GM19467 (cell line): ENCODE results near the gene OR1A2.
"Not testable (repeated sequence)": the region's sequence is repeated elsewhere in the genome, so short reads cannot be mapped to it uniquely, and the experiment has no call there.

ENCODE experiments used
- ATAC-seq: cut with Tn5 transposase; IDR thresholded peaks from one replicate; pipeline ENCODE4 v1.9.1; 2021; ENCODE audit warnings: mild to moderate bottlenecking, moderate library complexity; ENCODE audit not compliant: unreplicated experiment

OR1A2 gene

GRCh38 chr17:3197219-3197618 lies at the start of gene OR1A2:
Gene OR1A2, plus strand, starts transcription at chr17:3197519. Its CDS starts 0 bp downstream, at chr17:3197519.
- ATAC-seq: no peak

- no peak for ATAC-seq
Measured at GRCh38 chr17:3157218-3157617, 40.1 kb upstream of the OR1A2 start.

- ATAC-seq: no peak
Measured at GRCh38 chr17:3167574-3167973, 29.7 kb upstream of the OR1A2 start.

- no peak for ATAC-seq
Measured at GRCh38 chr17:3189961-3190360, 7.4 kb upstream of the OR1A2 start.

- no peak for ATAC-seq
Measured at GRCh38 chr17:3207367-3207766, 10.0 kb downstream of the OR1A2 start, which contains the start of gene OR1A1. Gene OR1A1, plus strand, starts transcription at chr17:3207667. Its CDS starts 7,954 bp downstream, at chr17:3215621.

- ATAC-seq: no peak
Measured at GRCh38 chr17:3208484-3208883, 11.2 kb downstream of the OR1A2 start.

GRCh38 chr17:3213001-3213400 lies 15.7 kb downstream of the OR1A2 start:
- no peak for ATAC-seq

GRCh38 chr17:3213587-3213986 lies 16.3 kb downstream of the OR1A2 start:
- no peak for ATAC-seq

- not testable (repeated sequence) for ATAC-seq
Measured at GRCh38 chr17:3219978-3220377, 22.7 kb downstream of the OR1A2 start.

GRCh38 chr17:3221850-3222249 lies 24.5 kb downstream of the OR1A2 start:
- ATAC-seq: no peak

- ATAC-seq: no peak
Measured at GRCh38 chr17:3222505-3222904, 25.2 kb downstream of the OR1A2 start.

GRCh38 chr17:3224721-3225352 lies 27.5 kb downstream of the OR1A2 start:
- not testable (repeated sequence) for ATAC-seq

- not testable (repeated sequence) for ATAC-seq
Measured at GRCh38 chr17:3232300-3232699, 35.0 kb downstream of the OR1A2 start.

GRCh38 chr17:3238685-3239084 lies 41.4 kb downstream of the OR1A2 start:
- ATAC-seq: not testable (repeated sequence)

GRCh38 chr17:3241044-3241443 lies 43.7 kb downstream of the OR1A2 start:
- not testable (repeated sequence) for ATAC-seq

GRCh38 chr17:3244841-3245240 lies 47.5 kb downstream of the OR1A2 start:
- not testable (repeated sequence) for ATAC-seq
